DOHH2 (cell line): ENCODE measurements around the gene HJV.

ENCODE experiments used
- EZH2phosphoT487 ChIP-seq: fragments of 200-600 bp; sonication (generic); IDR thresholded peaks from 2 replicates; pipeline ENCODE4 v1.6.1; 2017; ENCODE audit warnings: borderline replicate concordance, mild to moderate bottlenecking, antibody characterized with exemption, low read length, moderate library complexity, mixed read lengths
- TF ChIP-seq, protein P1 (sequence below): fragments of 200-600 bp; sonication (generic); IDR thresholded peaks from one replicate; pipeline ENCODE4 v1.5.1; 2014; ENCODE audit warnings: antibody characterized with exemption, mild to moderate bottlenecking, low read depth, low read length; ENCODE audit not compliant: poor library complexity, severe bottlenecking

- TF ChIP-seq EZH2phosphoT487, result no peak
- TF ChIP-seq, protein P1, sequence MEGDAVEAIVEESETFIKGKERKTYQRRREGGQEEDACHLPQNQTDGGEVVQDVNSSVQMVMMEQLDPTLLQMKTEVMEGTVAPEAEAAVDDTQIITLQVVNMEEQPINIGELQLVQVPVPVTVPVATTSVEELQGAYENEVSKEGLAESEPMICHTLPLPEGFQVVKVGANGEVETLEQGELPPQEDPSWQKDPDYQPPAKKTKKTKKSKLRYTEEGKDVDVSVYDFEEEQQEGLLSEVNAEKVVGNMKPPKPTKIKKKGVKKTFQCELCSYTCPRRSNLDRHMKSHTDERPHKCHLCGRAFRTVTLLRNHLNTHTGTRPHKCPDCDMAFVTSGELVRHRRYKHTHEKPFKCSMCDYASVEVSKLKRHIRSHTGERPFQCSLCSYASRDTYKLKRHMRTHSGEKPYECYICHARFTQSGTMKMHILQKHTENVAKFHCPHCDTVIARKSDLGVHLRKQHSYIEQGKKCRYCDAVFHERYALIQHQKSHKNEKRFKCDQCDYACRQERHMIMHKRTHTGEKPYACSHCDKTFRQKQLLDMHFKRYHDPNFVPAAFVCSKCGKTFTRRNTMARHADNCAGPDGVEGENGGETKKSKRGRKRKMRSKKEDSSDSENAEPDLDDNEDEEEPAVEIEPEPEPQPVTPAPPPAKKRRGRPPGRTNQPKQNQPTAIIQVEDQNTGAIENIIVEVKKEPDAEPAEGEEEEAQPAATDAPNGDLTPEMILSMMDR, result no peak
Measured at GRCh38 chr1:146001709-146002108, 19.8 kb downstream of the HJV start.
